Keratinocyte (primary cell): ENCODE measurements around the gene CCND1.

Source experiments
- EZH2 ChIP-seq: IDR thresholded peaks from one replicate; pipeline ENCODE4 v1.6.1; 2012; ENCODE audit warnings: inconsistent platforms, mild to moderate bottlenecking, low read length, moderate library complexity
- TF ChIP-seq, protein P1 (sequence below), 3 experiments: IDR thresholded peaks in 1 of 3; conservative IDR thresholded peaks in 1 of 3; optimal IDR thresholded peaks in 1 of 3; 2 replicates in 2 of 3; 3 replicates in 1 of 3; pipeline versions ENCODE3 to v1.5.1; 2011; ENCODE audit warnings: low read length in 3 of 3, mild to moderate bottlenecking in 3 of 3, moderate library complexity in 2 of 3, control low read depth in 1 of 3, inconsistent platforms in 1 of 3; ENCODE audit not compliant: insufficient read depth in 2 of 3; ENCODE audit errors: extremely low read depth in 1 of 3

DNA sequence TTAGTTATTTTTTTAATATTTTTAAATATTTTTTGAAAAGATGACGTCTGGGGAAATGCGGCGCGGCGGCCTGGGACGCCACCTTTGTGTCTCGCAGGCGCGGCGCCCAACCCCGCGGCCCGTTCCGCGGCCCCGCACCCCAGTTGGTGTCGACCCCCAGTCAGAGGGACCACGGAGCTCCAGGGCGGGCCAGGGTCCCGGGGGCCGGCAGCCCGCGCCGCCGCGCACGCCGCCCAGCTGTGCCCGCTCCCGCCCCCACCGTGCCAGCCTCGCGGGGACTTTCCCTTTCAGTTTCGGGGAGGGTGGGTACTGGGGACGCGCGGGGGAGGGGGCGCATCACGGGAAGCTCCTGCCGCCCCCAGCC lies 1.6 kb downstream of the CCND1 start:
- TF ChIP-seq, protein P1, sequence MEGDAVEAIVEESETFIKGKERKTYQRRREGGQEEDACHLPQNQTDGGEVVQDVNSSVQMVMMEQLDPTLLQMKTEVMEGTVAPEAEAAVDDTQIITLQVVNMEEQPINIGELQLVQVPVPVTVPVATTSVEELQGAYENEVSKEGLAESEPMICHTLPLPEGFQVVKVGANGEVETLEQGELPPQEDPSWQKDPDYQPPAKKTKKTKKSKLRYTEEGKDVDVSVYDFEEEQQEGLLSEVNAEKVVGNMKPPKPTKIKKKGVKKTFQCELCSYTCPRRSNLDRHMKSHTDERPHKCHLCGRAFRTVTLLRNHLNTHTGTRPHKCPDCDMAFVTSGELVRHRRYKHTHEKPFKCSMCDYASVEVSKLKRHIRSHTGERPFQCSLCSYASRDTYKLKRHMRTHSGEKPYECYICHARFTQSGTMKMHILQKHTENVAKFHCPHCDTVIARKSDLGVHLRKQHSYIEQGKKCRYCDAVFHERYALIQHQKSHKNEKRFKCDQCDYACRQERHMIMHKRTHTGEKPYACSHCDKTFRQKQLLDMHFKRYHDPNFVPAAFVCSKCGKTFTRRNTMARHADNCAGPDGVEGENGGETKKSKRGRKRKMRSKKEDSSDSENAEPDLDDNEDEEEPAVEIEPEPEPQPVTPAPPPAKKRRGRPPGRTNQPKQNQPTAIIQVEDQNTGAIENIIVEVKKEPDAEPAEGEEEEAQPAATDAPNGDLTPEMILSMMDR (optimal IDR thresholded peaks at IDR 0.05 in 1 of 3, IDR thresholded peaks at IDR 0.05 in 1 of 3, conservative IDR thresholded peaks at IDR 0.05 in 1 of 3; ENCODE audit: extremely low read depth in 1 of 3, insufficient read depth in 2 of 3, low read length in 3 of 3) = no peak
- no peak for TF ChIP-seq EZH2
